Endodermal cell (in vitro differentiated cells): ENCODE measurements around the gene BAMBI. TPM values are rescaled to one million over a fixed set of nuclear protein-coding genes. Genes with fewer than 3 reads are reported as not detected.

Source experiments
- DNase-seq: peaks from one replicate; pipeline ENCODE4 v3.0.0-alpha.2; 2017
- H3K27ac ChIP-seq: 2 replicates; pipeline ENCODE4 v1.5.1; 2013; ENCODE audit warnings: mild to moderate bottlenecking, low read depth, low read length, moderate library complexity
- H3K27me3 ChIP-seq: 2 replicates; pipeline ENCODE4 v1.6.1; 2013; ENCODE audit warnings: mild to moderate bottlenecking, low read length, moderate library complexity; ENCODE audit not compliant: insufficient read depth, control insufficient read depth, poor library complexity, severe bottlenecking
- H3K36me3 ChIP-seq: 2 replicates; pipeline ENCODE4 v1.7.0; 2013; ENCODE audit warnings: mild to moderate bottlenecking, low read length, moderate library complexity; ENCODE audit not compliant: control insufficient read depth, insufficient read depth
- H3K4me1 ChIP-seq: one replicate; pipeline ENCODE4 v1.7.0; 2013; ENCODE audit warnings: low read length; ENCODE audit not compliant: control insufficient read depth, insufficient read depth
- H3K4me3 ChIP-seq: 2 replicates; pipeline ENCODE4 v1.5.1; 2013; ENCODE audit warnings: mild to moderate bottlenecking, low read length, moderate library complexity
- H3K9ac ChIP-seq: 2 replicates; pipeline ENCODE4 v1.6.1; 2013; ENCODE audit warnings: mild to moderate bottlenecking, low read length, moderate library complexity; ENCODE audit not compliant: poor library complexity, severe bottlenecking; ENCODE audit errors: extremely low read depth
- H3K9me3 ChIP-seq: 2 replicates; pipeline ENCODE4 v1.6.1; 2013; ENCODE audit warnings: mild to moderate bottlenecking, low read length, moderate library complexity; ENCODE audit not compliant: control insufficient read depth
- H3K27ac Mint-ChIP-seq: 2 replicates; pipeline ENCODE4 v1.8.0; 2020; ENCODE audit warnings: mixed read lengths
- H3K27me3 Mint-ChIP-seq: 2 replicates; pipeline ENCODE4 v1.8.0; 2021; ENCODE audit warnings: mild to moderate bottlenecking, mixed read lengths; ENCODE audit not compliant: insufficient read depth
- H3K36me3 Mint-ChIP-seq: 2 replicates; pipeline ENCODE4 v1.8.0; 2020; ENCODE audit warnings: low read depth, mixed read lengths
- H3K4me1 Mint-ChIP-seq: 2 replicates; pipeline ENCODE4 v1.8.0; 2020; ENCODE audit warnings: mixed read lengths
- H3K4me3 Mint-ChIP-seq: 2 replicates; pipeline ENCODE4 v1.8.0; 2020; ENCODE audit warnings: mild to moderate bottlenecking, moderate library complexity, mixed read lengths
- H3K9me3 Mint-ChIP-seq: 2 replicates; pipeline ENCODE4 v1.8.0; 2020; ENCODE audit warnings: mild to moderate bottlenecking, mixed read lengths
- WGBS, 2 experiments: methylation state at CpG; one replicate each; pipeline versions ENCODE4 v1.1.5 to v1.1.7; 2013; ENCODE audit warnings: missing lambda C conversion rate in 2 of 2, mixed read lengths in 1 of 2; ENCODE audit not compliant: insufficient coverage in 1 of 2, insufficient read length in 1 of 2; 5-methylcytosine and 5-hydroxymethylcytosine counted together
- total RNA-seq, 2 donors: library from RNA; stranded (reverse); fragmentation: NEBNext Ultra II Directional in 1 of 2; extraction: Animal tissue kit (Norgen Biotek cat#: 25700) in 1 of 2; gene quantifications; 2 replicates in 1 of 2; 3 replicates in 1 of 2; pipeline ENCODE4 v1.2.1, GENCODE V29; 2021
- TF ChIP-seq, protein P1 (sequence below): fragments of 200-600 bp; sonication (generic); conservative IDR thresholded peaks from 2 replicates; pipeline ENCODE4 v1.5.0; 2021; ENCODE audit warnings: antibody characterized with exemption, mild to moderate bottlenecking

BAMBI gene
- total RNA-seq, 2 donors from 2014 or later, result 41.4 to 49.2 TPM

GRCh38 chr10:28661035-28661434 lies 16.3 kb upstream of the BAMBI start:
- H3K9me3 Mint-ChIP-seq, result peaks cover 2% of the 10 kb centered on the region
- Histone ChIP-seq H3K4me3 (no peak overlapping the region), H3K27me3 (peaks cover 6% of the 10 kb centered on the region), H3K36me3 (no peaks in the 10 kb centered on the region), H3K9me3 (no peaks in the 10 kb centered on the region), H3K9ac (no peak overlapping the region), H3K27ac (no peak overlapping the region), H3K4me1 (no peaks in the 10 kb centered on the region)
- WGBS, 2 experiments, result 76 to 83% methylated on average over 1 to 3 of the region's 3 CpGs
- no peak overlapping the region for H3K27ac Mint-ChIP-seq
- DNase-seq, result no peak
- TF ChIP-seq, protein P1, sequence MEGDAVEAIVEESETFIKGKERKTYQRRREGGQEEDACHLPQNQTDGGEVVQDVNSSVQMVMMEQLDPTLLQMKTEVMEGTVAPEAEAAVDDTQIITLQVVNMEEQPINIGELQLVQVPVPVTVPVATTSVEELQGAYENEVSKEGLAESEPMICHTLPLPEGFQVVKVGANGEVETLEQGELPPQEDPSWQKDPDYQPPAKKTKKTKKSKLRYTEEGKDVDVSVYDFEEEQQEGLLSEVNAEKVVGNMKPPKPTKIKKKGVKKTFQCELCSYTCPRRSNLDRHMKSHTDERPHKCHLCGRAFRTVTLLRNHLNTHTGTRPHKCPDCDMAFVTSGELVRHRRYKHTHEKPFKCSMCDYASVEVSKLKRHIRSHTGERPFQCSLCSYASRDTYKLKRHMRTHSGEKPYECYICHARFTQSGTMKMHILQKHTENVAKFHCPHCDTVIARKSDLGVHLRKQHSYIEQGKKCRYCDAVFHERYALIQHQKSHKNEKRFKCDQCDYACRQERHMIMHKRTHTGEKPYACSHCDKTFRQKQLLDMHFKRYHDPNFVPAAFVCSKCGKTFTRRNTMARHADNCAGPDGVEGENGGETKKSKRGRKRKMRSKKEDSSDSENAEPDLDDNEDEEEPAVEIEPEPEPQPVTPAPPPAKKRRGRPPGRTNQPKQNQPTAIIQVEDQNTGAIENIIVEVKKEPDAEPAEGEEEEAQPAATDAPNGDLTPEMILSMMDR, result no peak
- H3K36me3 Mint-ChIP-seq, result no peaks in the 10 kb centered on the region
- H3K4me1 Mint-ChIP-seq, result peaks cover under 1% of the 10 kb centered on the region
- no peak overlapping the region for H3K4me3 Mint-ChIP-seq
- H3K27me3 Mint-ChIP-seq, result peaks cover 7% of the 10 kb centered on the region

DNA sequence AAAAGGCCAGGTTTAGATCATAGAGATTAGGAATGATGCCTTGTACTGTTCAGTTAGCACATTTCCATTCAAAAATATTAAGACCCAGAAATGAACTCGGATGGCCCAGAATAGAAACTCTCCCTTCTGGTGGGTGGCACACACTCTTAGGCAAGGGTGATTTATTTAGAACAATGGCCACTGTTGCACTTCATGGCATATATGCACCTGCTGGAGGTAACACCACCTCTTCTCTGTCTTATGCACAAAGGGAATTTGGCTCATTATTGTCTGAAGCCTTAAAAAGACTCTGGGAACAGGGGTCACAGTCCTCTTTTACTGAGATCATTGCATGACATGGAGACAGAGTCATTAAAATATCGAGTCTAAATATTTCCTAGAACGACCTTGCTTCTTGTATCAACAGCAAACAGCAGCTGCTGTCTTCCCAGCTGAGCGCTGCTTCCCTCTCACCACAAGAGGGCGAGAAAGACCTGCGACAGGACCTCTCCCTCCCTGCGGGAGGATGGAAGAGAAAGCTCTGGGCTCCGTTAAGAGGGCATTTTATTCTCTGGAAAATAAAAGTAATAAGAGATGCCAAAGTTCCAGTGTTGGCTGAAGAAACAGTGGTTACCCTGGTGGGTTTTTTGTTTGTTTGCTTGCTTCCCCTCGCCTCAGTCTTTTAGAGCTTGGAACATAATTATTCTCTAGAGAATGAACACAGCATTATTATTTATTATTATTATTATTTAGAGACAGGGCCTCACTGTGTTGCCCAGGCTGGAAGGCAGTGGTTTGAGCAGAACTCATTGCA lies 13.5 kb upstream of the BAMBI start:
- no peaks in the 10 kb centered on the region for H3K36me3 Mint-ChIP-seq
- Histone ChIP-seq H3K27ac (no peak overlapping the region), H3K9me3 (no peaks in the 10 kb centered on the region), H3K27me3 (peaks cover 27% of the 10 kb centered on the region), H3K4me1 (no peaks in the 10 kb centered on the region), H3K9ac (no peak overlapping the region), H3K36me3 (no peaks in the 10 kb centered on the region), H3K4me3 (no peak overlapping the region)
- no peak overlapping the region for H3K4me3 Mint-ChIP-seq
- H3K4me1 Mint-ChIP-seq, result peaks cover 14% of the 10 kb centered on the region
- TF ChIP-seq, protein P1, result peak; percentile 99
- H3K9me3 Mint-ChIP-seq, result no peaks in the 10 kb centered on the region
- peak; percentile 92 for DNase-seq
- H3K27ac Mint-ChIP-seq, result no peak overlapping the region
- WGBS, 2 experiments, result 25 to 27% methylated on average over 5 to 9 of the region's 9 CpGs
- peaks cover 28% of the 10 kb centered on the region for H3K27me3 Mint-ChIP-seq

GRCh38 chr10:28664369-28664740 lies 13.0 kb upstream of the BAMBI start:
- 76 to 100% methylated on average over 2 to 6 of the region's 6 CpGs for WGBS, 2 experiments
- peaks cover 16% of the 10 kb centered on the region for H3K4me1 Mint-ChIP-seq
- H3K9me3 Mint-ChIP-seq, result no peaks in the 10 kb centered on the region
- H3K4me1 ChIP-seq, result no peaks in the 10 kb centered on the region
- TF ChIP-seq, protein P1, result no peak
- H3K27ac ChIP-seq, result no peak overlapping the region
- H3K27me3 ChIP-seq, result peaks cover 33% of the 10 kb centered on the region
- no peak overlapping the region for H3K27ac Mint-ChIP-seq
- H3K36me3 Mint-ChIP-seq, result no peaks in the 10 kb centered on the region
- H3K36me3 ChIP-seq, result no peaks in the 10 kb centered on the region
- no peaks in the 10 kb centered on the region for H3K9me3 ChIP-seq
- H3K9ac ChIP-seq, result no peak overlapping the region
- H3K4me3 ChIP-seq, result no peak overlapping the region
- H3K27me3 Mint-ChIP-seq, result peaks cover 34% of the 10 kb centered on the region
- no peak overlapping the region for H3K4me3 Mint-ChIP-seq
- no peak for DNase-seq
